Measurements from ENCODE around the gene BEGAIN.

DNA sequence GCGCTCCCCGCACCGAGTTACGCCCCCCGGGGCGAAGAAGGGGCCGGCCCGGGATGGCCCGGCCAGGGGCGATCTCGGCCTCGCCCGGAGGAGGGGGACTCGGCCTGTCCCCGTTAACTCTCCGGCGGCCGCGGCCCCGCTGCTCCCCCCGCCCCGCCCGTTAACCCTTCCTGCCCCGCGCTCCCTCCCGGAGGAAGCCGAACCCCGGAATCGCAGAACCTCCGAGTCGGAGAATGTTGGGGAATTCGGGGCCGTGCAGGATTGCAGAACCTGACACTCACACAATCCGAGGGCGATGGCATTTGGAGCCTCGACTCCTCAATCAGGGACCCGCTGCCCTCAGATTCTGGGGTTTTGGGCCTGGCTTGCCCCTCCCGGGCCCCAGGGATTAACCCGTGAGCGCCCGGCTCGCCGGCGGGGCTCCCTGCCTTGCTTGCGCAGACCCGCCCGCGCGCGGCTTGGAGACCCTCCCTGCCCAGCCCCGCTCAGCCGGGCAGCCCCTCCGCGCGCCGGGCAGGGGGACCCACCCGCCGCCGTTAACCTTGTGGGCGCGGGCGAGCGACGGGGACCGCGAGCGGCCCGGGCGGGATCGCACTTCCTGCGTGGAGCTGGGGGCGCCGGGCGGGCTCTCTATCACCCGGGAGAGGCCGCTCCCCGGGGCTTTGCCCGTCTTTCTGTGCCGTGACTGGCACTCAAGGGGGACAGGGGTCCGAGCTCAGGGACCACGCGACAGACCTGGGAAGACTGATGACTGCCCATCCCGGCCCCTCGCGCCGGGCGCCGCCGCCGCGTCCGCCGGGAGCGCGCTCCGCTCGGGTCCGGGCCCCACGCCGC is 18.8 kb downstream of the BEGAIN start:
- TF ChIP-seq, protein P1, sequence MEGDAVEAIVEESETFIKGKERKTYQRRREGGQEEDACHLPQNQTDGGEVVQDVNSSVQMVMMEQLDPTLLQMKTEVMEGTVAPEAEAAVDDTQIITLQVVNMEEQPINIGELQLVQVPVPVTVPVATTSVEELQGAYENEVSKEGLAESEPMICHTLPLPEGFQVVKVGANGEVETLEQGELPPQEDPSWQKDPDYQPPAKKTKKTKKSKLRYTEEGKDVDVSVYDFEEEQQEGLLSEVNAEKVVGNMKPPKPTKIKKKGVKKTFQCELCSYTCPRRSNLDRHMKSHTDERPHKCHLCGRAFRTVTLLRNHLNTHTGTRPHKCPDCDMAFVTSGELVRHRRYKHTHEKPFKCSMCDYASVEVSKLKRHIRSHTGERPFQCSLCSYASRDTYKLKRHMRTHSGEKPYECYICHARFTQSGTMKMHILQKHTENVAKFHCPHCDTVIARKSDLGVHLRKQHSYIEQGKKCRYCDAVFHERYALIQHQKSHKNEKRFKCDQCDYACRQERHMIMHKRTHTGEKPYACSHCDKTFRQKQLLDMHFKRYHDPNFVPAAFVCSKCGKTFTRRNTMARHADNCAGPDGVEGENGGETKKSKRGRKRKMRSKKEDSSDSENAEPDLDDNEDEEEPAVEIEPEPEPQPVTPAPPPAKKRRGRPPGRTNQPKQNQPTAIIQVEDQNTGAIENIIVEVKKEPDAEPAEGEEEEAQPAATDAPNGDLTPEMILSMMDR (IDR thresholded peaks at IDR 0.05): no peak
- TF ChIP-seq POLR2A (IDR thresholded peaks at IDR 0.05) (no peak), POLR2AphosphoS5 (IDR thresholded peaks at IDR 0.05) (no peak)
